GM18909 (cell line): ENCODE results near the gene ZBTB38.

Experiments used
- ATAC-seq: cut with Tn5 transposase; IDR thresholded peaks from one replicate; pipeline ENCODE4 v1.9.1; 2021; ENCODE audit warnings: mild to moderate bottlenecking; ENCODE audit not compliant: unreplicated experiment, poor library complexity

The ZBTB38 gene

DNA sequence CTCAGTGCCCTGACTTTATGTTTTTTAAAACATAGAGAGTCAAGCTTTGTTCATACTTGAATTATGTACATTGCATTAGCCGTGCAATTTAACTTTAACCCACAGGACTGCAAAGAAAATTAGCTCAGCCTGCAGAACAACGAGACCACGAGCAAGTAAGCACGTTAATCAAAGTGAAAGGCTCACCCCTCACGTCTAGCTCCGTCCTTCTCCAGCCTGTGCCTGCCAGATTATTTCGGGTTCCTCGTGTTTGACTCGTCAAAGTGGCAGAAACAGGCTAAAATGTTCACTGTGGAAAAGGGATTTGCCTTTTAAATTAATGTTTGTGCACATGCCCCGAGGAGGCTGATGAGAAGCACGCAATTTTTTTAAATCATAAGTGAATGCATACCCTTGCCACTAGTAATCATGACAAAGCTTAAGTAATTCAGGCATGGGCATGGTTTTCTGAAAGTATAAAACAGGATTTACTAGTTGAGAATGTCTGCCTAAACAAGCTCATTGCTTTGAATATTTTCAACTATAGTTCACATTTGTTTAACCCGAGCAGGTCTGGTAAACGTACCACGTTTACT, 15.3 kb downstream of the ZBTB38 start:
- no peak for ATAC-seq

DNA sequence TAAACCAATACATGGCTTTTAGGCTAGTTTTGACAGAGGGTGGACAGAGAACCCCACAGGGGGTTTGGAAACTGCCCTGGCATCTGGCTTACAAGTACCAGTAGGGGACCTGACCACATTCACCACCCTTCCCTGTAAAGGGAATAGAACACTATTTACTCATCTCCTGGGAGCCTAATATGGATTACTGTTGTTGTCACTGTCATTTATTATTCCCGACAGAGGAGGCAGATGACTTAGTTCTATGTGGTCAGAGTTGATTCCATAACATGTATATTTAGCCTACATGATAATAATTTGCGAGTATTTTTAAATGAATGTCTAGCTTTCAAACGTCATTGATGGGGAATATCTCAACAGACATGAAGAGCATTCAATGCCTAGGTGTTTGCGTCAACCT, 15.9 kb downstream of the ZBTB38 start:
- no peak for ATAC-seq

DNA sequence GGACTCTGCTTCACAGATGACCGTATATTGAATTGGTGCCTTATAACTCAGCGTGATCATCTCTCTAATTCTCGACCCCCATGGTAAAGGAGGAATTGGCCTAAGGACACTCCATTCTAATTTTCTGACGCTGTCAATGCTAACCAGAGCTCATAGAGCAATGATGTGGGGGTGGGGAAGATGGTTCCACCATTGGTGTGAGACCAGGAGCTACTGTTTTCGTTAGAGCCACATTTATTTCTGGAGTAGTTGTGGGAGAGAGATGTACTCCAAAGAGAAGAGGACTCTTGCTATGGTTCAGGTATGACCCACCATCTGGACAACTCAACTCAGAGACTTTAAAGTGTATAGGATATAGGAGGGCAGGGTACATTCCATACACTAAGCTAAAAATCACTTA, 16.3 kb downstream of the ZBTB38 start:
- no peak for ATAC-seq

DNA sequence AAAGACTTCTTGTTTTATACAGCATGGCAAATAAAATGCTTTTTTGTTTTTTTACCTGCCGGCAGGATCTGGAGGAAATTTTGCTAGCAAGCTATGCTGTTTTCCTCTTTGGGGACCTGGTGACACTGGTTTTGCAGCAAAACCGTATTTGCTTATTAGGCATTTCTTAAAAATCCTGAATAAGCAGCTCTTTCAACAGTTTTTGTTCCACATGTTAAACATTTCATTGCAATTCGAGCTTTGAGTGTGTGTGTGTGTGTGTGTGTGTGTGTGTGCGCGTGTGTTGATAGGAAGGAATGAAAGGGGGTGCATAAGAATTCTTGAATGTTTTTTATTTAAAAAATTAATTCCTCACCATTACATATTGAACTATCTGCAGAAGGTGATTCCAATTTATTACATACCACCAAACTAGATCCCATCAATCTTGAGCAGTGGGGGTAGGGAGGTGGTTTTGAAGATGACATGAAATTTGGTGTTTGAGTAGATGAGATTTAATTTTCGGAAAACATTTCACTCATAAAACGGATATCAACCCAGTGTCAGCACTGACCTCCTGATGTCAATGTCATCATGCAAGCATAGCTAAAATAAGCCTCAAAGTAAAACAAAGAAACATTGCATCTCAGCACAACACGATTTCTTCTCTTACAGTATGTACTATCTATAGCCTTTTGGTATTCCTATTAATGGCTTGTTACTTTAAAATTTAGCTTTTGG, 17.3 kb downstream of the ZBTB38 start:
- ATAC-seq, result no peak

- ATAC-seq, result no peak
These were observed 17.8 kb downstream of the ZBTB38 start for GRCh38 chr3:141386126-141386488.

- ATAC-seq, result no peak
These were observed 18.4 kb downstream of the ZBTB38 start for GRCh38 chr3:141386611-141387111.

- ATAC-seq, result no peak
These were observed 19.2 kb downstream of the ZBTB38 start for GRCh38 chr3:141387516-141387915.

GRCh38 chr3:141388395-141388794, 20.1 kb downstream of the ZBTB38 start:
- no peak for ATAC-seq

DNA sequence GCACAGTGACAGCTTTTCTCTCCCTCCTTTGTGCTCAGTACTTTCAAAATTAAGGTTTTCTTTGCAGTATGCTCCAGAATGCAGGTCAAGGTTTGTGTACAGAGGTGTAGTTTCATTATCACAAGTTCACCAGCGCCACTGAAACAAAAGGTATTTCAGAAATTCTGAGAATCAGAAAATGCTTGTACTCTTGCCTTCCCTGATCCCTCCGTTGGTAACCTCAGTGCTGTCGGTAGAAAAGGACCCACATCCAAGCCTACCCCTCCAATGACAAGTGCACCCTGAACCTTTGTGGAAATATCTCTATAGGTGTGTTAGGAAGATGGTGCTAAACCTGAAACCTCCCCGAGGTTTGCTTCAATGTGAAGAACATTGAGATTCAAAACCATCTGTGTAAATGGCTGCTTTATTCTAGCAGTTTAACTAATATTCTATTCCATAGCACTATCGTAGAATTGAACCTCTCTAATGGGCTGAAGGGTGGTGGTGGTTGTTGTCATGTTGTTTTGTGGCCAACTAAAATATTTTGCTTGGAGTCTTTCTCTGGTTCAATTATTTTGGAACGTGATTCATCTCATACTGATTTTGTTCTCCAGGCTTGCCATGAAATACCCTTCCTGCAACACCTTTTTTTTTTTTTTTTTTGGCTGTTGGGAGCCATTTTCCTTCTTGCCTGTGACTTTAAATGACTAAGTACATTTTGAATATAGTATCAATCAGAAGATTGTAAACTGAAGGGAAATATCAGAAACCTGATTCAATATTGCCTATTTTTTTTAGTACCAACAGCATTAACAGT, 20.7 kb downstream of the ZBTB38 start:
- ATAC-seq, result no peak

GRCh38 chr3:141389703-141390102, 21.4 kb downstream of the ZBTB38 start:
- no peak for ATAC-seq

GRCh38 chr3:141390747-141391146, 22.4 kb downstream of the ZBTB38 start:
- ATAC-seq, result no peak

DNA sequence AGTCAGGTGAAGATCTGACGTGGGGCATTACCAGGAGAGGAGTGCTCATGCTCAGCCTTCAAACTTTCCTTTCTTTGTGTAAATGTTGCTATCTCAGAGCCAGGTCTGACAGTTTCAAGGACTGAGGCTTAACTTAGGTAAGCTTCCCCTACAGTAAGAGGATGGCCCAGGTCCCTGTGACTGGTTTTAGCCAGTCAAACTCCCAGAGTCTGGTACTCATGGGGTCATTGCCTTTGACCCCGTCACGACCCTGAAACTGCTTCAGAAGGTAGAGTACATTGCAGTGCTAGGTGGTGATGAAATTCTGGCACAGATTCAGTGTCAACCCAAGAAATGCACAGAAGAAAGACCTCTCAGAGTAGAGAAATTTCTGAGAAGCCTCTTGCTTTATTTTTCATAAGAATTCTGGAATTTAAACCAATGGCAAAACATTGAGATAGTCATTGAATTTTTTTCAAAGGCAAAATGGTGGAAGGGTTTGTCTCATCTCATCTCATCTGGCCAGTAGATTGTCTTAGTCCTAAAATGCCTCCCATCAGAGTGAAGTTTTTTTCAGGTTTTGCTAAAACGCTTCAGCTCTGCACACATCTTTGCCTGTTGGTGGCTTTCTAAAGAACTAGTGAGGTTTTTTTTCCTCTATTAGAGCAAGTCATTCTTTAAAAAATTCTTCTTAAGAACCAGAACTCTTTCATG, 23.1 kb downstream of the ZBTB38 start:
- no peak for ATAC-seq

DNA sequence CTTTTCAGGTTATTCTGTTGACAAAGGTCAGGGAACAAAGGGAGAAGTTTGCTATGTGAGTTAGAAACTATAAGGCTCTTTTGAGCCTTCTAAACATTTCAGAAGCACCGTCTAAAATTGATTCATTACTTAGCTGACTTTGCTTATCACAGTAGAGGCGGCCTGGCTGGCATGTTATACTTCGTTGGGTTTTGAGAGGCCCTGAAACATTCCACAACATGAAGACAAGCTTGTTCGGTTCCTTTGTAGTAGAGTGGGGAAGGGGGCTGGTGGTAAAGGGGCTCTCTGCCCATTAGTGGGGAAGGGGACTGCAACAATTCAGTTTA, 23.6 kb downstream of the ZBTB38 start:
- no peak for ATAC-seq

GRCh38 chr3:141392416-141392815, 24.1 kb downstream of the ZBTB38 start:
- no peak for ATAC-seq

- no peak for ATAC-seq
These were observed 24.8 kb downstream of the ZBTB38 start for GRCh38 chr3:141392897-141393734.

GRCh38 chr3:141393735-141394076, 25.4 kb downstream of the ZBTB38 start:
- no peak for ATAC-seq

- ATAC-seq, result no peak
These were observed 26.3 kb downstream of the ZBTB38 start for GRCh38 chr3:141394560-141394959.

DNA sequence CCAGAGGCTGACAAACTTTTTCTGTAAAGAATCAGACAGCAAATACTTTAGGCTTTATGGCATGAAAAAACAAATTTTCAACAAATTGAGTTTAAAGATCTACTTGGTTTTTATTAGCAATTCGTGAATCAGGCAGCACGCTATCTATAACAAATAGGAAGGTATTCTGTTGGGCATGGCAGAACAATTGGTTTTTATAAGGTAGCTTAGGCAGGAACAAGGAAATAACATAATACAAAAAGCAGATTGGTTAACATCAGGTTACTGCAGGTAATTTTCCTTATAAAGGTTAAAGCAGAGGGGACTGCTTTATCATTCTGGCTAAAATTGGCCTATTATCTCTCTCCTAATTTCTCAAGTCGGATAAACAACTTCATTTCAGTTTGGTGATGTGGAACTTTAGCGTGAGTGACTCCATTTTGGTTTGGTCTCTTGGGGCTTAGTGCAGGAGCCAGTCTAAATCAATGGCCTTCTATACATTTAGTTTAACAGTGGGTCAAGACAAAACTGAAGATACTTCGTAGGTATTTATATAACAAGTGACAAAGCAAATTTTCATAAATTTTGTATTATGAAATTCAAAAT, 26.8 kb downstream of the ZBTB38 start:
- ATAC-seq, result no peak

DNA sequence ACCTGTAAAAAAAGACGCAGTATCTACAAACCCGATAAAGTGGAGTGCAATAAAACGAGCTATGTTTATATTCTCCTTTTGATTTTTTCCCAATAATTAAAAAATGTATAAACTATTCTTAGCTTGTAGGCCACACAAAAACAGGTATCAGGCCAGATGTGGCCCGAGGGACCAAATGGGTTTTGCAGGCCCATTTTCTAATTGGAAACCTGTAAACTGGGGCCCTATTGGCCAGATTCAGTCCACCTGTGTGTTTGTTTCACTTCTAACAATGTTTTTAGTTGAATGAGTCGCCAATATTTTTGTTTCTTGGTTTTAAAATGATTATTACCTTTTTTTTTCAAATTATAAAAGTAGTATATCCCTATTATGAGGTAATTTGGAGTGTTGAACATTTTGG, 29.7 kb downstream of the ZBTB38 start:
- no peak for ATAC-seq

DNA sequence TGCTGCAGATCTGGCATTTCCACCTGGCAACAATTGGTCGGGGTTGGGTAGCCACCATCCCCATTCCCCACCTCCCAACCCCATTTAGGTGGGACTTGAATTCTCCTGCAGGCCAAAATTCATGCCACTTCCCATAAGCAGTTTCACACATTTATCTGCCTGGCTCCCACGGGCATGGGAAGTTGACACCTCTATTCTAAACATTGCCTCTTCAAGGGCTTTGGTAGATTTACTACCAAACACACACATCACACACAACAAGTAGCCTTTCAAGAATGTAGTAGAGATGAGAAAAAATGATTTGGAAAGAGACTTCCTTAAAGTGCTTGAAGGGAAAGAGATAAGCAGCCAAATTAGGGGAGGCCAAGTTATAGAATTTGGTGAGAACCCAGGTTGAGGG, 30.9 kb downstream of the ZBTB38 start:
- ATAC-seq, result no peak
